Neural progenitor cell (in vitro differentiated cells): ENCODE measurements around the gene WWOX. TPM values are rescaled to one million over a fixed set of nuclear protein-coding genes. Genes with fewer than 3 reads are reported as not detected.

Experiments
- DNase-seq: peaks from one replicate; pipeline ENCODE4 v3.0.0-alpha.2; 2016; ENCODE audit warnings: low spot score
- H2AFZ ChIP-seq: fragments of 200-600 bp; sonication (generic); replicated peaks from 2 replicates; pipeline ENCODE4 v1.6.1; 2016; ENCODE audit warnings: antibody characterized with exemption
- H3F3A ChIP-seq: fragments of 200-600 bp; sonication (generic); 2 replicates; pipeline ENCODE4 v1.6.1; 2016; ENCODE audit warnings: antibody characterized with exemption, low read depth
- H3K27ac ChIP-seq: fragments of 200-600 bp; sonication (generic); 2 replicates; pipeline ENCODE4 v1.5.1; 2016; ENCODE audit warnings: mild to moderate bottlenecking
- H3K27me3 ChIP-seq: fragments of 200-600 bp; sonication (generic); 2 replicates; pipeline ENCODE4 v1.6.1; 2016; ENCODE audit warnings: mild to moderate bottlenecking, moderate library complexity
- H3K36me3 ChIP-seq: fragments of 200-600 bp; sonication (generic); 2 replicates; pipeline ENCODE4 v1.5.1; 2016
- H3K4me1 ChIP-seq: fragments of 200-600 bp; sonication (generic); 2 replicates; pipeline ENCODE4 v1.6.1; 2016; ENCODE audit warnings: mixed run types
- H3K4me2 ChIP-seq: fragments of 200-600 bp; sonication (generic); 2 replicates; pipeline ENCODE4 v1.6.1; 2016
- H3K4me3 ChIP-seq: fragments of 200-600 bp; sonication (generic); 2 replicates; pipeline ENCODE4 v1.5.1; 2016
- H3K79me2 ChIP-seq: fragments of 200-600 bp; sonication (generic); 2 replicates; pipeline ENCODE4 v1.6.1; 2016; ENCODE audit warnings: low read depth
- H3K9ac ChIP-seq: fragments of 200-600 bp; sonication (generic); 2 replicates; pipeline ENCODE4 v1.6.1; 2016
- H3K9me3 ChIP-seq: fragments of 200-600 bp; sonication (generic); 2 replicates; pipeline ENCODE4 v1.5.1; 2016; ENCODE audit warnings: low read depth
- H4K20me1 ChIP-seq: fragments of 200-600 bp; sonication (generic); 2 replicates; pipeline ENCODE4 v1.6.1; 2016; ENCODE audit warnings: low read depth
- H3K27ac Mint-ChIP-seq: 3 replicates; pipeline ENCODE4 v1.8.0; 2021; ENCODE audit warnings: mixed read lengths
- H3K27me3 Mint-ChIP-seq: 2 replicates; pipeline ENCODE4 v1.8.0; 2022; ENCODE audit warnings: low read depth, mild to moderate bottlenecking, inconsistent platforms, moderate library complexity, mixed read lengths; ENCODE audit not compliant: insufficient read depth
- H3K36me3 Mint-ChIP-seq: 3 replicates; pipeline ENCODE4 v1.8.0; 2021; ENCODE audit warnings: mixed read lengths
- H3K4me1 Mint-ChIP-seq: 3 replicates; pipeline ENCODE4 v1.8.0; 2021; ENCODE audit warnings: mixed read lengths
- H3K4me3 Mint-ChIP-seq: 3 replicates; pipeline ENCODE4 v1.8.0; 2021; ENCODE audit warnings: mild to moderate bottlenecking, moderate library complexity, mixed read lengths
- H3K9me3 Mint-ChIP-seq: 3 replicates; pipeline ENCODE4 v1.8.0; 2020; ENCODE audit warnings: mixed read lengths
- CTCF ChIP-seq: fragments of 200-600 bp; sonication (generic); IDR thresholded peaks from 2 replicates; pipeline ENCODE4 v1.5.1; 2017; ENCODE audit warnings: antibody characterized with exemption, mild to moderate bottlenecking
- EZH2 ChIP-seq: fragments of 200-600 bp; sonication (generic); IDR thresholded peaks from 2 replicates; pipeline ENCODE4 v1.6.1; 2017; ENCODE audit warnings: antibody characterized with exemption, mild to moderate bottlenecking, moderate library complexity
- EZH2phosphoT487 ChIP-seq: fragments of 200-600 bp; sonication (generic); IDR thresholded peaks from 2 replicates; pipeline ENCODE4 v1.6.1; 2017; ENCODE audit warnings: antibody characterized with exemption
- total RNA-seq: library from RNA; depleted of rRNA; stranded (reverse); fragments of >200 nt; gene quantifications from 2 replicates; pipeline ENCODE4 v1.2.3, GENCODE V29; 2015; ENCODE audit warnings: low replicate concordance

WWOX gene
- total RNA-seq, 1 donor from 2014 or later: 63.7 TPM

GRCh38 chr16:78383118-78383517, 283.7 kb downstream of the WWOX start:
- H3K27ac Mint-ChIP-seq: no peak overlapping the region
- no peak for TF ChIP-seq EZH2phosphoT487
- no peak for TF ChIP-seq CTCF
- H4K20me1 ChIP-seq: no peaks in the 10 kb centered on the region
- no peak overlapping the region for H3K4me3 ChIP-seq
- no peaks in the 10 kb centered on the region for H3K9me3 Mint-ChIP-seq
- H3K4me1 Mint-ChIP-seq: peaks cover 3% of the 10 kb centered on the region
- H3K27me3 Mint-ChIP-seq: peaks cover 3% of the 10 kb centered on the region
- no peaks in the 10 kb centered on the region for H3K9me3 ChIP-seq
- H3K36me3 ChIP-seq: no peaks in the 10 kb centered on the region
- H3K79me2 ChIP-seq: no peaks in the 10 kb centered on the region
- no peaks in the 10 kb centered on the region for H3K27me3 ChIP-seq
- no peak overlapping the region for H3K4me3 Mint-ChIP-seq
- no peak overlapping the region for H3K27ac ChIP-seq
- no peaks in the 10 kb centered on the region for H3F3A ChIP-seq
- H3K4me2 ChIP-seq: no peak overlapping the region
- H3K4me1 ChIP-seq: no peaks in the 10 kb centered on the region
- H3K36me3 Mint-ChIP-seq: peaks cover 2% of the 10 kb centered on the region
- H3K9ac ChIP-seq: no peak overlapping the region
- no peak for DNase-seq
- no peak overlapping the region for H2AFZ ChIP-seq

- Histone ChIP-seq H3K27ac (no peak overlapping the region), H3F3A (no peaks in the 10 kb centered on the region), H3K4me2 (no peak overlapping the region), H3K36me3 (no peaks in the 10 kb centered on the region), H3K9ac (no peak overlapping the region), H2AFZ (no peak overlapping the region), H3K27me3 (no peaks in the 10 kb centered on the region), H3K79me2 (no peaks in the 10 kb centered on the region), H3K4me1 (no peaks in the 10 kb centered on the region), H3K9me3 (no peaks in the 10 kb centered on the region), H4K20me1 (no peaks in the 10 kb centered on the region), H3K4me3 (no peak overlapping the region)
- no peaks in the 10 kb centered on the region for H3K9me3 Mint-ChIP-seq
- no peak for DNase-seq
- peaks cover 3% of the 10 kb centered on the region for H3K4me1 Mint-ChIP-seq
- TF ChIP-seq EZH2phosphoT487 (no peak), CTCF (no peak), EZH2 (no peak)
- H3K27me3 Mint-ChIP-seq: peaks cover under 1% of the 10 kb centered on the region
- H3K27ac Mint-ChIP-seq: peak overlapping the region; percentile 64
- H3K4me3 Mint-ChIP-seq: no peak overlapping the region
- peaks cover 2% of the 10 kb centered on the region for H3K36me3 Mint-ChIP-seq
Measured at GRCh38 chr16:78385086-78385805, 285.8 kb downstream of the WWOX start.

- no peak overlapping the region for H3K4me3 ChIP-seq
- TF ChIP-seq EZH2phosphoT487 (no peak), CTCF (no peak), EZH2 (no peak)
- no peak overlapping the region for H3K4me2 ChIP-seq
- no peak overlapping the region for H3K9ac ChIP-seq
- Mint-ChIP-seq H3K9me3 (peaks cover 1% of the 10 kb centered on the region), H3K27ac (no peak overlapping the region), H3K36me3 (peaks cover 2% of the 10 kb centered on the region), H3K4me1 (peaks cover 3% of the 10 kb centered on the region), H3K27me3 (no peaks in the 10 kb centered on the region), H3K4me3 (no peak overlapping the region)
- no peaks in the 10 kb centered on the region for H3F3A ChIP-seq
- H3K27me3 ChIP-seq: no peaks in the 10 kb centered on the region
- no peaks in the 10 kb centered on the region for H4K20me1 ChIP-seq
- no peaks in the 10 kb centered on the region for H3K9me3 ChIP-seq
- H3K79me2 ChIP-seq: no peaks in the 10 kb centered on the region
- no peaks in the 10 kb centered on the region for H3K36me3 ChIP-seq
- H3K4me1 ChIP-seq: no peaks in the 10 kb centered on the region
- DNase-seq: no peak
- no peak overlapping the region for H3K27ac ChIP-seq
- H2AFZ ChIP-seq: no peak overlapping the region
Measured at GRCh38 chr16:78386557-78387324, 287.3 kb downstream of the WWOX start.
